ENCODE measurements around the gene FATE1. TPM values are rescaled to one million over a fixed set of nuclear protein-coding genes. Genes with fewer than 3 reads are reported as not detected.

Gene FATE1
- total RNA-seq, 1 donor from 2014 or later: not detected

DNA sequence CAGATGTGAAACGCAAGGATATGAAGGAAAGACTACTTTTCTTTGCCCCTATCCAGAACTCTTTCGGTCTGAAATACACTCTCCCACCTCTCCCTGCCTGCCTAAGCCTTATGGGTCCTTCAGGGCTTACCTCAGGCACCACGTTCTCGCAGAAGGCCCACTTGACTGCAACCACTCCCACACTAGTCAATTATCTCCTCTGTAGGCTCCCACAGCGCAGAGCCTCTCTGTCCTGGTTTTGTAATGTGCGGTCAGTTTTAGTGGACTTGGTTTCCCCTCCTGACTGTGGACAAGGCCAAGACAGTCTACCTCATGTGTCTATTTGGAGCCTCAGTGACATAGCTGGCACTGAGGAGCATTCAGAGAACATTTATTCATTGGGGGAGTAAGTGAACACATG lies 29.8 kb downstream of the FATE1 start:
- Histone ChIP-seq H3K27me3 (ENCODE audit: control insufficient read depth, insufficient read depth, low read length) (no peaks in the 10 kb centered on the region), H3K36me3 (ENCODE audit: control insufficient read depth, insufficient read depth, low read length) (no peaks in the 10 kb centered on the region), H3K4me3 (ENCODE audit: low read depth, low read length) (no peak overlapping the region)
- TF ChIP-seq CTCF (IDR thresholded peaks at IDR 0.05; ENCODE audit: insufficient read depth, low read length, poor library complexity, severe bottlenecking): no peak
- DNase-seq (ENCODE audit: low read depth): no peak

DNA sequence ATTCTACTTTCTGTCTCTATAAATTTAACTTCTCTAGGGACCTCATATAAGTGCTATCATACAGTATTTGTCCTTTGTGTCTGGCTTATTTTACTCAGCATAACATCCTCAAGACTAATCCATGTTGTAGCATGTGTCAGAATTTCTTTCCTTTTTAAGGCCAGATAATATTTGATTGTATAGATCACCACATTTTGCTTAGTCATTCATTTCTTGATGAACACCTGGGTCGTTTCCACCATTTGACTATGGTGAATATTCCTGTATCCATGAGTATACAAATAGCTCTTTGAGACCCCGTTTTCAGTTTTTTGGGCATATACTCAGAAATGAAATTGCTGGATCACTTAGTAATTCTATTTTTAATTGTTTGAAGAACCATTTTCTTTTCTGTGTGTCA lies 30.7 kb downstream of the FATE1 start:
- Histone ChIP-seq H3K27me3 (ENCODE audit: control insufficient read depth, insufficient read depth, low read length) (no peaks in the 10 kb centered on the region), H3K36me3 (ENCODE audit: control insufficient read depth, insufficient read depth, low read length) (no peaks in the 10 kb centered on the region), H3K4me3 (ENCODE audit: low read depth, low read length) (no peak overlapping the region)
- TF ChIP-seq CTCF (IDR thresholded peaks at IDR 0.05; ENCODE audit: insufficient read depth, low read length, poor library complexity, severe bottlenecking): no peak
- no peak for DNase-seq (ENCODE audit: low read depth)

DNA sequence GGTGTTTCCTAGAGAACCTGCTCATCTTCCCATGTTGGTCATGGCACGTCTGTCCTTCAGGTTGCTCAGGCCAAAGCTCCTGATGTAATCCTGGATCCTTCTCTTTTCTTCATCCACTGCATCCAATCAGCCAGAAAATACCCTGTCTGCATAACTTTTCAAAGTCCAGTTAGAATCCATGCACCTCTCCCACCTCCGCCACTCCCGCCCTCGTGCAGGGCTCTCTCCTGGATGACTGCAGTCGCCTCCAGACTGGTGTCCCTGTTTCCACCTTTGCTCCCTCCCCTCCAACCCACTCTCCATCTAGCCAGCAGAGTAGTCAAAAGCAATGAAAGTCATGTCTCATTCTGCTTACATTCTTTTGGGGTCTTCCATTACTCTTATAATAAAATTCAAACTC lies 34.7 kb downstream of the FATE1 start:
- no peaks in the 10 kb centered on the region for H3K27me3 ChIP-seq (ENCODE audit: control insufficient read depth, insufficient read depth, low read length)
- no peak for TF ChIP-seq CTCF (IDR thresholded peaks at IDR 0.05; ENCODE audit: insufficient read depth, low read length, poor library complexity, severe bottlenecking)
- no peak for DNase-seq (ENCODE audit: low read depth)
- no peaks in the 10 kb centered on the region for H3K36me3 ChIP-seq (ENCODE audit: control insufficient read depth, insufficient read depth, low read length)
- H3K4me3 ChIP-seq (ENCODE audit: low read depth, low read length): no peak overlapping the region

- Histone ChIP-seq H3K4me3 (ENCODE audit: low read depth, low read length) (no peak overlapping the region), H3K27me3 (ENCODE audit: control insufficient read depth, insufficient read depth, low read length) (peaks cover 2% of the 10 kb centered on the region), H3K36me3 (ENCODE audit: control insufficient read depth, insufficient read depth, low read length) (no peaks in the 10 kb centered on the region)
- DNase-seq (ENCODE audit: low read depth): no peak
- TF ChIP-seq CTCF (IDR thresholded peaks at IDR 0.05; ENCODE audit: insufficient read depth, low read length, poor library complexity, severe bottlenecking): no peak
These were observed 37.0 kb downstream of the FATE1 start for GRCh38 chrX:151752847-151753246.

GRCh38 chrX:151753313-151754046 lies 37.6 kb downstream of the FATE1 start:
- Histone ChIP-seq H3K27me3 (ENCODE audit: control insufficient read depth, insufficient read depth, low read length) (peaks cover 2% of the 10 kb centered on the region), H3K36me3 (ENCODE audit: control insufficient read depth, insufficient read depth, low read length) (no peaks in the 10 kb centered on the region), H3K4me3 (ENCODE audit: low read depth, low read length) (no peak overlapping the region)
- no peak for DNase-seq (ENCODE audit: low read depth)
- peak; percentile 79 for TF ChIP-seq CTCF (IDR thresholded peaks at IDR 0.05; ENCODE audit: insufficient read depth, low read length, poor library complexity, severe bottlenecking)

DNA sequence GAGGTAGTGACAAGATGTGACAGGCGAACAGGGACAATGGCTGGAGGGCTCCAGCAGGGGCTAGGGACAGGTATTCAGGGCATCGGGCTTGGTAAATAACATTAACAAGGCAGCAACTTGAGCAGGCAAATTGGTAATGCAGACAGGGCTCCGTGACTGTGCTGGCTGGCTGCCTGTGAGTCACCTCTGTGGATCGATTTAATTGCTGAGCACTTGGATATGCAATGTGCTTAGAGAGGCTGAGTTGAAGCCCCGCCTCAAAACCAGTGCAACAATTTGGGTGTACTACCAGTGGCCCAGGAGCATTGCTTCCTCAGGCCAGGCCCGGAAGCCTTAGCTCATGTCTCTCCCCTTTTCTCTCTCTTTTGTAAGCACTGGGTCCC lies 38.2 kb downstream of the FATE1 start:
- no peak for TF ChIP-seq CTCF (IDR thresholded peaks at IDR 0.05; ENCODE audit: insufficient read depth, low read length, poor library complexity, severe bottlenecking)
- Histone ChIP-seq H3K36me3 (ENCODE audit: control insufficient read depth, insufficient read depth, low read length) (no peaks in the 10 kb centered on the region), H3K27me3 (ENCODE audit: control insufficient read depth, insufficient read depth, low read length) (peaks cover 2% of the 10 kb centered on the region), H3K4me3 (ENCODE audit: low read depth, low read length) (no peak overlapping the region)
- peak; percentile 10 for DNase-seq (ENCODE audit: low read depth)

All from kidney epithelial cell (primary cell).